ENCODE data around the gene PLXDC2.
"Not testable (repeated sequence)": the region's sequence is repeated elsewhere in the genome, so short reads cannot be mapped to it uniquely, and the experiment has no call there.

The PLXDC2 gene

GRCh38 chr10:20202337-20202736, 386.1 kb downstream of the PLXDC2 start:
- DNase-seq (ENCODE audit: low spot score), result no peak

- DNase-seq (ENCODE audit: low spot score), result no peak
These were observed 391.4 kb downstream of the PLXDC2 start for GRCh38 chr10:20207653-20208052.

GRCh38 chr10:20209098-20209497, 392.9 kb downstream of the PLXDC2 start:
- DNase-seq (ENCODE audit: low spot score), result not testable (repeated sequence)

- no peak for DNase-seq (ENCODE audit: low spot score)
These were observed 399.4 kb downstream of the PLXDC2 start for GRCh38 chr10:20215547-20216152.

- no peak for DNase-seq (ENCODE audit: low spot score)
These were observed 405.1 kb downstream of the PLXDC2 start for GRCh38 chr10:20221356-20221755.

GRCh38 chr10:20228729-20229128, 412.5 kb downstream of the PLXDC2 start:
- no peak for DNase-seq (ENCODE audit: low spot score)

GRCh38 chr10:20232079-20232705, 416.0 kb downstream of the PLXDC2 start:
- no peak for DNase-seq (ENCODE audit: low spot score)

- no peak for DNase-seq (ENCODE audit: low spot score)
These were observed 417.2 kb downstream of the PLXDC2 start for GRCh38 chr10:20233423-20233822.

- no peak for DNase-seq (ENCODE audit: low spot score)
These were observed 418.3 kb downstream of the PLXDC2 start for GRCh38 chr10:20234579-20234978.

- DNase-seq (ENCODE audit: low spot score), result no peak
These were observed 420.9 kb downstream of the PLXDC2 start for GRCh38 chr10:20237091-20237570.

GRCh38 chr10:20237586-20237985, 421.4 kb downstream of the PLXDC2 start:
- DNase-seq (ENCODE audit: low spot score), result no peak

- DNase-seq (ENCODE audit: low spot score), result no peak
These were observed 424.4 kb downstream of the PLXDC2 start for GRCh38 chr10:20240643-20241042.

- no peak for DNase-seq (ENCODE audit: low spot score)
These were observed 431.2 kb downstream of the PLXDC2 start for GRCh38 chr10:20247454-20247853.

- DNase-seq (ENCODE audit: low spot score), result no peak
These were observed 431.9 kb downstream of the PLXDC2 start for GRCh38 chr10:20247891-20248708.

GRCh38 chr10:20254078-20254477, 437.8 kb downstream of the PLXDC2 start:
- DNase-seq (ENCODE audit: low spot score), result no peak

GRCh38 chr10:20254497-20254896, 438.3 kb downstream of the PLXDC2 start:
- no peak for DNase-seq (ENCODE audit: low spot score)

- DNase-seq (ENCODE audit: low spot score), result no peak
These were observed 440.7 kb downstream of the PLXDC2 start for GRCh38 chr10:20256969-20257368.

GRCh38 chr10:20257422-20257821, 441.2 kb downstream of the PLXDC2 start:
- no peak for DNase-seq (ENCODE audit: low spot score)

- no peak for DNase-seq (ENCODE audit: low spot score)
These were observed 448.9 kb downstream of the PLXDC2 start for GRCh38 chr10:20265146-20265545.

GRCh38 chr10:20267734-20268133, 451.5 kb downstream of the PLXDC2 start:
- DNase-seq (ENCODE audit: low spot score), result no peak

- no peak for DNase-seq (ENCODE audit: low spot score)
These were observed 455.3 kb downstream of the PLXDC2 start for GRCh38 chr10:20271490-20271889.

- no peak for DNase-seq (ENCODE audit: low spot score)
These were observed 456.4 kb downstream of the PLXDC2 start for GRCh38 chr10:20272608-20273007.

GRCh38 chr10:20274571-20274970, 458.3 kb downstream of the PLXDC2 start:
- no peak for DNase-seq (ENCODE audit: low spot score)

All from HuH-7.5 (cell line).